Stimulated activated naive CD4-positive, alpha-beta T cell treated with Interleukin-2 at 50 U/mL for 16 hours (primary cell): Measurements from ENCODE around the gene PCDHGB5.
"Not testable (repeated sequence)": the region's sequence is repeated elsewhere in the genome, so short reads cannot be mapped to it uniquely, and the experiment has no call there.

ENCODE experiments used
- DNase-seq: peaks from one replicate; lab custom pipeline; 2025; lab: John Stamatoyannopoulos, UW

The PCDHGB5 gene

DNA sequence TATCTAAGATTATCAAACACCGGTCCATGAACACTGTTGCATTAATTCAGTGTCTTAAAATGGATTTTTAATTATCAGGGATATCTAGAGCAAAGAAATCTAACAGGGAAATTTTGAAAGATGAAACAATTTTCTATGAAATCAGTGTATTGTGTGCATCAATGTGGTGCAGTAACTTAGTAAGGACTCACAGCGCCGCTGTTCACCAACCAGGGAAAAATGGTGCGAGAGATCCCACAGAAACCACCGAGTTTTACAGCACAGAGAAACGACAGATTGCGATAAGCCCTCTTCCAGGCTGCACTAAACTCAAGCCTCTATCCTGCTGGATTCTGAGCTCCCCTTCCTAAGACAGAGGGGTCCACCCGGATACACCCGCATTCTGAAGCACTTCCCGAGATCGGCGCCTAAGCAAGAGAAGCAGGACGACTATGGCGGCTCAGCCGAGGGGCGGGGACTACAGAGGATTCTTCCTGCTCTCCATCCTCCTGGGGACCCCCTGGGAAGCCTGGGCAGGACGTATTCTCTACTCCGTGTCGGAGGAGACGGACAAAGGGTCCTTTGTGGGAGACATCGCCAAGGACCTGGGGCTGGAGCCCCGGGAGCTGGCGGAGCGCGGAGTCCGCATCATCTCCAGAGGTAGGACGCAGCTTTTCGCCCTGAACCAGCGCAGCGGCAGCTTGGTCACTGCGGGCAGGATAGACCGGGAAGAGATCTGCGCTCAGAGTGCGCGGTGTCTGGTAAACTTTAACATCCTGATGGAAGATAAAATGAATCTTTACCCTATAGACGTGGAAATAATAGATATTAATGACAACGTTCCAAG, 15.1 kb upstream of the PCDHGB5 start, which contains the start of gene PCDHGA7:
Gene PCDHGA7, plus strand, starts transcription at position 274 of the 826 bp plus-strand sequence. Its CDS starts 158 bp downstream, at position 432.
- no peak for DNase-seq

DNA sequence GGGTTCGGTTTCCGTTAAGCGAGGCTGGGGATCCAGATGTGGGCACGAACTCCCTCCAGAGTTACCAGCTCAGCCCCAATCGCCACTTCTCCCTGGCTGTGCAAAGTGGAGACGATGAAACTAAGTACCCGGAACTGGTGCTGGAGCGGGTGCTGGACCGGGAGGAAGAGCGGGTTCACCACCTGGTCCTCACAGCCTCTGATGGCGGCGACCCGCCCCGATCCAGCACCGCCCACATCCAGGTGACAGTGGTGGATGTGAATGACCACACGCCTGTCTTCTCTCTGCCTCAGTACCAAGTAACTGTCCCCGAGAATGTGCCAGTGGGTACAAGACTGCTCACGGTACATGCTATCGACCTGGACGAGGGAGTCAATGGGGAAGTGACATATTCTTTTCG, 14.4 kb upstream of the PCDHGB5 start:
- DNase-seq = no peak

DNA sequence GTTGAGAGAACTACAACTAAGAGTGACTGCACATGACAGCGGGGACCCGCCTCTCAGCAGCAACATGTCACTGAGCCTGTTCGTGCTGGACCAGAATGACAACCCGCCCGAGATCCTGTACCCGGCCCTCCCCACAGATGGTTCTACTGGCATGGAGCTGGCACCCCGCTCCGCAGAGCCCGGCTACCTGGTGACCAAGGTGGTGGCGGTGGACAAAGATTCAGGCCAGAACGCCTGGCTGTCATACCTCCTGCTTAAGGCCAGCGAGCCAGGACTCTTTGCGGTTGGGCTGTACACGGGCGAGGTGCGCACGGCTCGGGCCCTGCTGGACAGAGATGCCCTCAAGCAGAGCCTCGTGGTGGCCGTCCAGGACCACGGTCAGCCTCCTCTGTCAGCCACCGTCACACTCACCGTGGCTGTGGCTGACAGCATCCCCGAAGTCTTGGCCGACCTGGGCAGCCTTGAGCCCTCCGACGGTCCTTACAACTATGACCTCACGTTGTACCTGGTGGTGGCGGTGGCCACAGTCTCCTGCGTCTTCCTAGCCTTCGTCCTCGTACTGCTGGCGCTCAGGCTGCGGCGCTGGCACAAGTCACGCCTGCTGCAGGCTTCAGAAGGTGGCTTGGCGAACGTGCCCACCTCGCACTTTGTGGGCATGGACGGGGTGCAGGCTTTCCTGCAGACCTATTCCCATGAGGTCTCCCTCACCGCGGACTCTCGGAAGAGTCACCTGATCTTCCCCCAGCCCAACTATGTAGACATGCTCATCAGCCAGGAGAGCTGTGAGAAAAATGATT, 13.1 kb upstream of the PCDHGB5 start:
- DNase-seq = no peak

DNA sequence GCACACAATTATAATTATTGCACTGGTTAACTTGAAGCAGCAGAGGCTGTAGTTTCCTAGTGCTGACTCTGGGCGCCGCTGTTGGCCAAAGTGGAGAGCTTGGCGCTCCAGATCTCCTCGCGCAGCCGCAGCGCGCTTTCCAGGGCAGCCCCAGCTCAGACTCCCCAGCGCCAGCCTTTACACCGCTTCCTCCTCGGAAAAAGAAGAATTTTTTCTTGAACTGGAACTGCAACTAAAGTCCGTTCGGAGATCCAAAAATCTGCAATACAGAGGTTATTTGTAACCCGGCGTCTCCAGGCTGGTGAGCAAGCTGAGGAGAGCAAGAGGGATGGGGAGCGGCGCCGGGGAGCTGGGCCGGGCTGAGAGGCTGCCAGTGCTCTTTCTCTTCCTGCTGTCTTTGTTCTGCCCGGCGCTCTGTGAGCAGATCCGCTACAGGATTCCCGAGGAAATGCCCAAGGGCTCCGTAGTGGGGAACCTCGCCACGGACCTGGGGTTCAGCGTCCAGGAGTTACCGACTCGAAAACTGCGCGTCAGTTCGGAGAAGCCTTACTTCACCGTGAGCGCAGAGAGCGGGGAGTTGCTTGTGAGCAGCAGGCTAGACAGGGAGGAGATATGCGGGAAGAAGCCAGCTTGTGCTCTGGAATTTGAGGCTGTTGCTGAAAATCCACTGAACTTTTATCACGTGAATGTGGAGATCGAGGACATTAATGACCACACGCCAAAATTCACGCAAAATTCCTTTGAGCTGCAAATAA, 10.0 kb upstream of the PCDHGB5 start, which contains the start of gene PCDHGB4:
Gene PCDHGB4, plus strand, starts transcription at position 142 of the 755 bp plus-strand sequence. Its CDS starts 187 bp downstream, at position 329.
- DNase-seq = not testable (repeated sequence)

DNA sequence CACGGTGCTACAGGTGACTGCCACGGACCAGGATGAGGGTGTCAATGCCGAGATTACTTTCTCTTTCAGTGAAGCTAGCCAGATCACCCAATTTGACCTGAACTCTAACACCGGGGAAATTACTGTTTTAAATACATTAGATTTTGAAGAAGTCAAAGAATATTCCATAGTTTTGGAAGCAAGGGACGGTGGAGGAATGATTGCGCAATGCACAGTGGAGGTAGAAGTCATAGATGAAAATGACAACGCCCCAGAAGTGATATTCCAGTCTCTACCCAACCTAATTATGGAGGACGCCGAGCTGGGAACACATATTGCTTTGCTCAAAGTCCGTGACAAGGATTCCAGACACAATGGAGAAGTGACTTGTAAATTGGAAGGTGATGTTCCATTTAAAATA, 9.1 kb upstream of the PCDHGB5 start:
- DNase-seq = no peak

DNA sequence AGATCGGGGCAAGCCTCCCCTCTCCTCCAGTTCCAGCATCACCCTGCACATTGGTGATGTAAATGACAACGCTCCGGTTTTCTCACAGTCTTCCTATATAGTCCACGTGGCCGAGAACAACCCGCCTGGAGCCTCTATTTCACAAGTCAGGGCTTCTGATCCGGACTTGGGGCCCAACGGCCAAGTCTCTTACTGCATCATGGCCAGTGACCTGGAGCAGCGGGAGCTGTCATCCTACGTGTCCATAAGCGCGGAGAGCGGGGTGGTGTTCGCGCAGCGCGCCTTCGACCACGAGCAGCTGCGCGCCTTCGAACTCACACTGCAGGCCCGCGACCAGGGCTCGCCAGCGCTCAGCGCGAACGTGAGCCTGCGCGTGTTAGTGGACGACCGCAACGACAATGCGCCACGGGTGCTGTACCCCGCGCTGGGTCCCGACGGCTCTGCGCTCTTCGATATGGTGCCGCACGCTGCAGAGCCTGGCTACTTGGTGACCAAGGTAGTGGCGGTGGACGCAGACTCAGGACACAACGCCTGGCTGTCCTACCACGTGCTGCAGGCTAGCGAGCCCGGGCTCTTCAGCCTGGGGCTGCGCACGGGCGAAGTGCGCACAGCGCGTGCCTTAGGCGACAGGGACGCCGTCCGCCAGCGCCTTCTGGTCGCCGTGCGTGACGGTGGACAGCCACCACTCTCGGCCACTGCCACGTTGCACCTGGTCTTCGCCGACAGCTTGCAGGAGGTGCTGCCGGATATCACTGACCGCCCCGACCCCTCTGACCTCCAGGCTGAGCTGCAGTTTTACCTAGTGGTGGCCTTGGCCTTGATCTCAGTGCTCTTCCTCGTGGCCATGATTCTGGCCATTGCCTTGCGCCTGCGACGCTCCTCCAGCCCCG, 8.3 kb upstream of the PCDHGB5 start:
- DNase-seq = no peak

DNA sequence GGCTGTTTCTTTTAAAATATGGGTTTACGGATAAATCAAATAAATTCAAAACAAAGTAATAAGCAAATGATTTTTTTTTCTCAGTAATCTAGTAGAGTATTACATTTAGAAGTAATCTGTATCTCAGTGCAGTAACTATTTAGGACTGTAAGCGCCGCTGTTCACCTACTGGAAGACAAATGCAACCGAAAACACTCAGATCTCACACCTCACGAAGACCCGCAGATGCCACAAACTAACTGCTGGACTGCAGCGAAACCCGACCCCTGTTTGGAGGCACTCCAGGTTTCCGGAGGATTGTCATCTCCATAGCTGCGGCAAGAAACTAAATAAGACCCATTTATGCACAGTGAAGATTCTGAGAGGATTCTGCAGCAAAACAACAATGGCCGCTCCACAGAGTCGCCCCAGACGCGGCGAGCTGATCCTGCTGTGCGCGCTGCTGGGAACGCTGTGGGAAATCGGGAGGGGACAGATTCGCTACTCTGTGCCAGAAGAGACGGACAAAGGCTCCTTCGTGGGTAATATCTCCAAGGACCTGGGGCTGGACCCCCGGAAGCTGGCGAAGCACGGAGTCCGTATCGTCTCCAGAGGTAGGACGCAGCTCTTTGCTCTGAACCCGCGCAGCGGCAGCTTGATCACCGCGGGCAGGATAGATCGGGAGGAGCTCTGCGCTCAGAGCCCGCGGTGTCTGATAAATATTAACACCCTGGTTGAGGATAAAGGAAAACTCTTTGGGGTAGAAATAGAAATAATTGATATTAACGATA, 5.1 kb upstream of the PCDHGB5 start, which contains the start of gene PCDHGA8:
Gene PCDHGA8, plus strand, starts transcription at position 205 of the 770 bp plus-strand sequence. Its CDS starts 181 bp downstream, at position 386.
- DNase-seq = no peak

DNA sequence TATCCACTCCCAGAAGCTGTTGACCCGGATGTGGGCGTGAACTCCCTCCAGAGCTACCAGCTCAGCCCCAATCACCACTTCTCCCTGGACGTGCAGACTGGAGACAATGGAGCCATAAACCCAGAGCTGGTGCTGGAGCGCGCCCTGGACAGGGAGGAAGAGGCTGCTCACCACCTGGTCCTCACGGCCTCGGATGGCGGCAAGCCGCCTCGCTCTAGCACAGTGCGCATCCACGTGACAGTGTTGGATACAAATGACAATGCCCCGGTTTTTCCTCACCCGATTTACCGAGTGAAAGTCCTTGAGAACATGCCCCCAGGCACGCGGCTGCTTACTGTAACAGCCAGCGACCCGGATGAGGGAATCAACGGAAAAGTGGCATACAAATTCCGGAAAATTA, 4.5 kb upstream of the PCDHGB5 start:
- no peak for DNase-seq

DNA sequence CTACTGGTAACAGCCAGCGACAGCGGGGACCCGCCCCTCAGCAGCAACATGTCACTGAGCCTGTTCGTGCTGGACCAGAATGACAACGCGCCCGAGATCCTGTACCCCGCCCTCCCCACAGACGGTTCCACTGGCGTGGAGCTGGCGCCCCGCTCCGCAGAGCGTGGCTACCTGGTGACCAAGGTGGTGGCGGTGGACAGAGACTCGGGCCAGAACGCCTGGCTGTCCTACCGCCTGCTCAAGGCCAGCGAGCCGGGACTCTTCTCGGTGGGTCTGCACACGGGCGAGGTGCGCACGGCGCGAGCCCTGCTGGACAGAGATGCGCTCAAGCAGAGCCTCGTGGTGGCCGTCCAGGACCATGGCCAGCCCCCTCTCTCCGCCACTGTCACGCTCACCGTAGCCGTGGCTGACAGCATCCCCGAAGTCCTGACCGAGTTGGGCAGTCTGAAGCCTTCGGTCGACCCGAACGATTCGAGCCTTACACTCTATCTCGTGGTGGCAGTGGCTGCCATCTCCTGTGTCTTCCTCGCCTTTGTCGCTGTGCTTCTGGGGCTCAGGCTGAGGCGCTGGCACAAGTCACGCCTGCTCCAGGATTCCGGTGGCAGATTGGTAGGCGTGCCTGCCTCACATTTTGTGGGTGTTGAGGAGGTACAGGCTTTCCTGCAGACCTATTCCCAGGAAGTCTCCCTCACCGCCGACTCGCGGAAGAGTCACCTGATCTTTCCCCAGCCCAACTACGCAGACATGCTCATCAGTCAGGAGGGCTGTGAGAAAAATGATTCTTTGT, 3.2 kb upstream of the PCDHGB5 start:
- DNase-seq = not testable (repeated sequence)

DNA sequence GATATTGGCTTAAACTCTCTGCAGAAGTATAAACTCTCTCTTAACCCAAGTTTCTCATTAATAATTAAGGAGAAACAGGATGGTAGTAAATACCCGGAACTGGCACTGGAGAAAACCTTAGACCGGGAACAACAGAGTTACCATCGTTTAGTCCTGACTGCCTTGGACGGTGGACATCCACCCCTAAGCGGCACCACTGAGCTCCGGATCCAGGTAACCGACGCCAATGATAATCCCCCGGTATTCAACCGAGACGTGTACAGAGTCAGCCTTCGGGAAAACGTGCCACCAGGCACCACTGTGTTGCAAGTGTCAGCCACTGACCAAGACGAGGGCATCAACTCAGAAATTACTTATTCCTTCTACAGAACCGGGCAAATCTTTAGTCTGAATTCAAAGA, 861 bp downstream of the PCDHGB5 start:
- DNase-seq = no peak

DNA sequence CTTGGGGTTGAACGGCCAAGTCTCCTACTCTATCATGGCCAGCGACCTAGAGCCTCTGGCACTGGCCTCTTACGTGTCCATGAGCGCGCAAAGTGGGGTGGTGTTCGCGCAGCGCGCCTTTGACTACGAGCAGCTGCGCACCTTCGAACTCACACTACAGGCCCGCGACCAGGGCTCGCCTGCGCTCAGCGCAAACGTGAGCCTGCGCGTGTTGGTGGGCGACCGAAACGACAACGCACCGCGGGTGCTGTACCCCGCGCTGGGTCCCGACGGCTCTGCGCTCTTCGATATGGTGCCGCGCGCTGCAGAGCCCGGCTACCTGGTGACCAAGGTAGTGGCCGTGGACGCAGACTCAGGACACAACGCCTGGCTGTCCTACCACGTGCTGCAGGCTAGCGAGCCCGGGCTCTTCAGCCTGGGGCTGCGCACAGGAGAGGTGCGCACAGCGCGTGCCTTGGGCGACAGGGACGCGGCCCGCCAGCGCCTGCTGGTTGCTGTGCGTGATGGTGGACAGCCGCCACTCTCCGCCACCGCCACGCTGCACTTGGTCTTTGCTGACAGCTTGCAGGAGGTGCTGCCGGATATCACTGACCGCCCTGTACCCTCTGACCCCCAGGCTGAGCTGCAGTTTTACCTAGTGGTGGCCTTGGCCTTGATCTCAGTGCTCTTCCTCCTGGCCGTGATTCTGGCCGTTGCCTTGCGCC, 2.0 kb downstream of the PCDHGB5 start:
- DNase-seq = no peak

DNA sequence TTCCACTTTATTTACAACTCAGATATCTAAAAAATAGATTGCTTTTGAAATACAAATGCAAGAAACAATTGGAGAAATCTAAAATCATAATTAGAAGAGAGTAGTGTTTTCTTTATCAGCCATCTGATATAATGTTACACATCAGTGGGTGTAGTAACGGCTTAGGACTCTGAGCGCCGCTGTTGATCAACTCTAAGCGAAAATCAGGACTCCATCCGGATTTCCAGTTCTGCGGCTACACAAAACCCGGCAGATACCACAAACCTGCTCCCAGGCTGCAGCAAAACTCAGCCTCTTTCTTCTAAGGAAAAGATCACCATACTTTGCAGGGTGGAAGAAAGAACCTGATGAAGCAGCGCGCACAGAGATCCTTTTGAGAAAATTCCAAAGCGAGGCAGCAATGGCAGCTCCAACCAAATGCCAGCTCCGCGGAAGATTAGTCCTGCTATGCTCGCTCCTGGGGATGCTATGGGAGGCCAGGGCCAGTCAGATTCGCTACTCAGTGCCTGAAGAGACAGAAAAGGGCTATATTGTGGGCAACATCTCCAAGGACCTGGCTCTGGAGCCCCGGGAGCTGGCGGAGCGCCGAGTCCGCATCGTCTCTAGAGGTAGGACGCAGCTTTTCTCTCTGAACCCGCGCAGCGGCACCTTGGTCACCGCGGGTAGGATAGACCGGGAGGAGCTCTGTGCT, 5.0 kb downstream of the PCDHGB5 start, which contains the start of gene PCDHGA9:
Gene PCDHGA9, plus strand, starts transcription at position 226 of the 691 bp plus-strand sequence. Its CDS starts 175 bp downstream, at position 401.
- DNase-seq = no peak

DNA sequence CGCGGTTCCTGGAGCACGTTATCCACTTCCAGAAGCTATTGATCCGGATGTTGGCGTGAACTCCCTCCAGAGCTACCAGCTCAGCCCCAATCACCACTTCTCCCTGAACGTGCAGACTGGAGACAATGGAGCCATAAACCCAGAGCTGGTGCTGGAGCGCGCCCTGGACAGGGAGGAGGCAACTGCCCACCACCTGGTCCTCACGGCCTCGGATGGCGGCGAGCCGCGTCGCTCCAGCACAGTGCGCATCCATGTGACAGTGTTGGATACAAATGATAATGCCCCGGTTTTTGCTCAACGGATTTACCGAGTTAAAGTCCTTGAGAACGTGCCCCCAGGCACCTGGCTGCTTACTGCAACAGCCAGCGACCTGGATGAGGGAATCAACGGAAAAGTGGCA, 5.6 kb downstream of the PCDHGB5 start:
- no peak for DNase-seq

DNA sequence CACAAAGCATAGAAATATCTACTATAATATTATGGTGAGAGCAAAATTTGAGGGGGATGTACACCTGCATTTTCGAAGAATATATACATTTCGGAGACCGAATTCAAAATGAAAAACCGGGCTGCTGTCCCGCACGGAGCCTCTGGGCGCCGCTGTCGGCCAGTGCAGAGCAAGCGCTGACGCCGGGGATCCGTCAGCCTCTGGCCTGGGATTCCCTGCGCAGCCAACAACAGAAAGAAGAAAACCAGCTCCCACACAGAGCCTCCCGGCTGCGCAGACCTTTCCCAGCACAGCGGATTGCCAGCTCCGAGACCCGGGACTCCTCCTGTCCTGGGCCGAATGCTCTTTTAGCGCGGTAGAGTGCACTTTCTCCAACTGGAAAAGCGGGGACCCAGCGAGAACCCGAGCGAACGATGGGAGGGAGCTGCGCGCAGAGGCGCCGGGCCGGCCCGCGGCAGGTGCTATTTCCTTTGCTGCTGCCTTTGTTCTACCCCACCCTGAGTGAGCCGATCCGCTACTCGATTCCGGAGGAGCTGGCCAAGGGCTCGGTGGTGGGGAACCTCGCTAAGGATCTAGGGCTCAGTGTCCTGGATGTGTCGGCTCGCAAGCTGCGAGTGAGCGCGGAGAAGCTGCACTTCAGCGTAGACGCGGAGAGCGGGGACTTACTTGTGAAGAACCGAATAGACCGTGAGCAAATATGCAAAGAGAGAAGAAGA, 10.2 kb downstream of the PCDHGB5 start, which contains the start of gene PCDHGB6:
Gene PCDHGB6, plus strand, starts transcription at position 232 of the 716 bp plus-strand sequence. Its CDS starts 182 bp downstream, at position 414.
- peak; percentile 8 for DNase-seq

DNA sequence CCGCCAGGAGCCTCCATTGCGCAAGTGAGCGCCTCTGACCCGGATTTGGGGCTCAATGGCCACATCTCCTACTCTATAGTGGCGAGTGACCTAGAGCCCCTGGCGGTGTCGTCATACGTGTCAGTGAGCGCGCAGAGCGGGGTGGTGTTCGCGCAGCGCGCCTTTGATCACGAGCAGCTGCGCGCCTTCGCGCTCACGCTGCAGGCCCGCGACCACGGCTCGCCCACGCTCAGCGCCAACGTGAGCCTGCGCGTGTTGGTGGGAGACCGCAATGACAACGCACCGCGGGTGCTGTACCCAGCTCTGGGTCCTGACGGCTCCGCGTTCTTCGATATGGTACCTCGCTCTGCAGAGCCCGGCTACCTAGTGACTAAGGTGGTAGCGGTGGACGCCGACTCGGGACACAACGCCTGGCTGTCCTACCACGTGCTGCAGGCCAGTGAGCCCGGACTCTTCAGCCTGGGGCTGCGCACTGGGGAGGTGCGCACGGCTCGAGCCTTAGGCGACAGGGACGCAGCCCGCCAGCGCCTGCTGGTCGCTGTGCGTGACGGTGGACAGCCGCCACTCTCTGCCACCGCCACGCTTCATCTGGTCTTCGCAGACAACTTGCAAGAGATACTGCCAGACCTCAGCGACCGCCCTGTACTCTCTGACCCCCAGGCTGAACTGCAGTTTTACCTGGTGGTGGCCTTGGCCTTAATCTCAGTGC, 12.0 kb downstream of the PCDHGB5 start:
- DNase-seq = no peak

DNA sequence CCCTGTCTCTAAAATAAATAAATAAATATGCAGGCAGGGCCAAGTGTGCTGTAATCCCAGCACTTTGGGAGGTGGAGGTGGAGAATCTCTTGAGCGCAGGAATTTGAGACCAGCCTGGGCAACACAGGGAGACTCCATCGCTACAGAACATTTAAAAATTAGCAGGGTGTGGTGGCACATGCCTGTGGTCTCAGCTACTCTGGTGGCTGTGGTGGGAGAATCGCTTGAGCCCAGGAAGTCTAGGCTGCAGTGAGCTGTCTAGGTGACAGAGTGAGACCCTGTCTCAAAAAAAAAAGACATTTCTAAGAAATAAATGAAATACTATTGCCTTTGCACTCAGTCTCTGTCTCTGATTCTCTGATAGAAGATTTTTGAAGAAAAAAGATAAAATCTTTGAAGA, 13.8 kb downstream of the PCDHGB5 start:
- DNase-seq = no peak
